Measurements from ENCODE around the gene SIPA1L2. TPM values are rescaled to one million over a fixed set of nuclear protein-coding genes. Genes with fewer than 3 reads are reported as not detected.

The SIPA1L2 gene
- total and polyA plus RNA-seq, 2 experiments from 2014 or later = 4.1 to 17.0 TPM

- peaks cover 49% of the 10 kb centered on the region for H3K4me1 ChIP-seq (ENCODE audit: insufficient read depth)
- Mint-ChIP-seq H3K27ac (peak overlapping the region; percentile 73), H3K9me3 (no peaks in the 10 kb centered on the region), H3K4me3 (peak overlapping the region; percentile 57), H3K36me3 (ENCODE audit: low read depth) (no peaks in the 10 kb centered on the region), H3K27me3 (ENCODE audit: insufficient read depth, low read depth, poor library complexity) (peaks cover 4% of the 10 kb centered on the region), H3K4me1 (peaks cover 81% of the 10 kb centered on the region)
- H3K4me3 ChIP-seq = peak overlapping the region; percentile 36
- H3K4me2 ChIP-seq = peak overlapping the region; percentile 71
- DNase-seq (ENCODE audit: low spot score) (peak; percentile 64), ATAC-seq (peak; percentile 74)
- H3K9me2 ChIP-seq (ENCODE audit: insufficient read depth) = no peaks in the 10 kb centered on the region
- no peaks in the 10 kb centered on the region for H3F3A ChIP-seq (replicated peaks; ENCODE audit: low read depth)
- peaks cover 54% of the 10 kb centered on the region for H3K79me2 ChIP-seq (replicated peaks; ENCODE audit: insufficient read depth)
- no peaks in the 10 kb centered on the region for H4K20me1 ChIP-seq (replicated peaks; ENCODE audit: insufficient read depth)
- H3K27me3 ChIP-seq (ENCODE audit: insufficient read depth) = no peaks in the 10 kb centered on the region
- H3K36me3 ChIP-seq (ENCODE audit: insufficient read depth) = no peaks in the 10 kb centered on the region
- H3K27ac ChIP-seq (ENCODE audit: low read depth) = peak overlapping the region; percentile 57; the same call in 1 of the 2 replicates
- TF ChIP-seq, protein P1, sequence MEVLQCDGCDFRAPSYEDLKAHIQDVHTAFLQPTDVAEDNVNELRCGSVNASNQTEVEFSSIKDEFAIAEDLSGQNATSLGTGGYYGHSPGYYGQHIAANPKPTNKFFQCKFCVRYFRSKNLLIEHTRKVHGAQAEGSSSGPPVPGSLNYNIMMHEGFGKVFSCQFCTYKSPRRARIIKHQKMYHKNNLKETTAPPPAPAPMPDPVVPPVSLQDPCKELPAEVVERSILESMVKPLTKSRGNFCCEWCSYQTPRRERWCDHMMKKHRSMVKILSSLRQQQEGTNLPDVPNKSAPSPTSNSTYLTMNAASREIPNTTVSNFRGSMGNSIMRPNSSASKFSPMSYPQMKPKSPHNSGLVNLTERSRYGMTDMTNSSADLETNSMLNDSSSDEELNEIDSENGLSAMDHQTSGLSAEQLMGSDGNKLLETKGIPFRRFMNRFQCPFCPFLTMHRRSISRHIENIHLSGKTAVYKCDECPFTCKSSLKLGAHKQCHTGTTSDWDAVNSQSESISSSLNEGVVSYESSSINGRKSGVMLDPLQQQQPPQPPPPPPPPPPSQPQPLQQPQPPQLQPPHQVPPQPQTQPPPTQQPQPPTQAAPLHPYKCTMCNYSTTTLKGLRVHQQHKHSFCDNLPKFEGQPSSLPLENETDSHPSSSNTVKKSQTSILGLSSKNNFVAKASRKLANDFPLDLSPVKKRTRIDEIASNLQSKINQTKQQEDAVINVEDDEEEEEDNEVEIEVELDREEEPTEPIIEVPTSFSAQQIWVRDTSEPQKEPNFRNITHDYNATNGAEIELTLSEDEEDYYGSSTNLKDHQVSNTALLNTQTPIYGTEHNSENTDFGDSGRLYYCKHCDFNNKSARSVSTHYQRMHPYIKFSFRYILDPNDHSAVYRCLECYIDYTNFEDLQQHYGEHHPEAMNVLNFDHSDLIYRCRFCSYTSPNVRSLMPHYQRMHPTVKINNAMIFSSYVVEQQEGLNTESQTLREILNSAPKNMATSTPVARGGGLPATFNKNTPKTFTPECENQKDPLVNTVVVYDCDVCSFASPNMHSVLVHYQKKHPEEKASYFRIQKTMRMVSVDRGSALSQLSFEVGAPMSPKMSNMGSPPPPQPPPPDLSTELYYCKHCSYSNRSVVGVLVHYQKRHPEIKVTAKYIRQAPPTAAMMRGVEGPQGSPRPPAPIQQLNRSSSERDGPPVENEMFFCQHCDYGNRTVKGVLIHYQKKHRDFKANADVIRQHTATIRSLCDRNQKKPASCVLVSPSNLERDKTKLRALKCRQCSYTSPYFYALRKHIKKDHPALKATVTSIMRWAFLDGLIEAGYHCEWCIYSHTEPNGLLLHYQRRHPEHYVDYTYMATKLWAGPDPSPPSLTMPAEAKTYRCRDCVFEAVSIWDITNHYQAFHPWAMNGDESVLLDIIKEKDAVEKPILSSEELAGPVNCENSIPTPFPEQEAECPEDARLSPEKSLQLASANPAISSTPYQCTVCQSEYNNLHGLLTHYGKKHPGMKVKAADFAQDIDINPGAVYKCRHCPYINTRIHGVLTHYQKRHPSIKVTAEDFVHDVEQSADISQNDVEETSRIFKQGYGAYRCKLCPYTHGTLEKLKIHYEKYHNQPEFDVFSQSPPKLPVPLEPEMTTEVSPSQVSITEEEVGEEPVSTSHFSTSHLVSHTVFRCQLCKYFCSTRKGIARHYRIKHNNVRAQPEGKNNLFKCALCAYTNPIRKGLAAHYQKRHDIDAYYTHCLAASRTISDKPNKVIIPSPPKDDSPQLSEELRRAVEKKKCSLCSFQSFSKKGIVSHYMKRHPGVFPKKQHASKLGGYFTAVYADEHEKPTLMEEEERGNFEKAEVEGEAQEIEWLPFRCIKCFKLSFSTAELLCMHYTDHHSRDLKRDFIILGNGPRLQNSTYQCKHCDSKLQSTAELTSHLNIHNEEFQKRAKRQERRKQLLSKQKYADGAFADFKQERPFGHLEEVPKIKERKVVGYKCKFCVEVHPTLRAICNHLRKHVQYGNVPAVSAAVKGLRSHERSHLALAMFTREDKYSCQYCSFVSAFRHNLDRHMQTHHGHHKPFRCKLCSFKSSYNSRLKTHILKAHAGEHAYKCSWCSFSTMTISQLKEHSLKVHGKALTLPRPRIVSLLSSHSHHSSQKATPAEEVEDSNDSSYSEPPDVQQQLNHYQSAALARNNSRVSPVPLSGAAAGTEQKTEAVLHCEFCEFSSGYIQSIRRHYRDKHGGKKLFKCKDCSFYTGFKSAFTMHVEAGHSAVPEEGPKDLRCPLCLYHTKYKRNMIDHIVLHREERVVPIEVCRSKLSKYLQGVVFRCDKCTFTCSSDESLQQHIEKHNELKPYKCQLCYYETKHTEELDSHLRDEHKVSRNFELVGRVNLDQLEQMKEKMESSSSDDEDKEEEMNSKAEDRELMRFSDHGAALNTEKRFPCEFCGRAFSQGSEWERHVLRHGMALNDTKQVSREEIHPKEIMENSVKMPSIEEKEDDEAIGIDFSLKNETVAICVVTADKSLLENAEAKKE (CRISPR knock-in tag; IDR thresholded peaks at IDR 0.05) = peak; percentile 59
- TF ChIP-seq POLR2AphosphoS5 (IDR thresholded peaks at IDR 0.05; ENCODE audit: low read depth) = no peak
- no peak overlapping the region for H2AFZ ChIP-seq
Measured at GRCh38 chr1:232620356-232620969, 9.5 kb downstream of the SIPA1L2 start.

- 0 out of 2 replicates have a peak overlapping the region, but pooled peaks have one; percentile 22 for H3K4me2 ChIP-seq
- H3K27ac ChIP-seq (ENCODE audit: low read depth) = no peak overlapping the region
- Mint-ChIP-seq H3K4me1 (peaks cover 74% of the 10 kb centered on the region), H3K36me3 (ENCODE audit: low read depth) (no peaks in the 10 kb centered on the region), H3K27me3 (ENCODE audit: insufficient read depth, low read depth, poor library complexity) (peaks cover 7% of the 10 kb centered on the region), H3K27ac (no peak overlapping the region), H3K4me3 (no peak overlapping the region), H3K9me3 (no peaks in the 10 kb centered on the region)
- peaks cover 35% of the 10 kb centered on the region for H3K79me2 ChIP-seq (replicated peaks; ENCODE audit: insufficient read depth)
- H3K9me2 ChIP-seq (ENCODE audit: insufficient read depth) = no peaks in the 10 kb centered on the region; the same call in 1 of the 2 replicates
- no peak overlapping the region for H2AFZ ChIP-seq
- peaks cover 43% of the 10 kb centered on the region for H3K4me1 ChIP-seq (ENCODE audit: insufficient read depth)
- H3F3A ChIP-seq (replicated peaks; ENCODE audit: low read depth) = no peaks in the 10 kb centered on the region
- no peak for DNase-seq (ENCODE audit: low spot score)
- H3K27me3 ChIP-seq (ENCODE audit: insufficient read depth) = no peaks in the 10 kb centered on the region
- no peaks in the 10 kb centered on the region for H4K20me1 ChIP-seq (replicated peaks; ENCODE audit: insufficient read depth)
- H3K4me3 ChIP-seq = no peak overlapping the region
- no peaks in the 10 kb centered on the region for H3K36me3 ChIP-seq (ENCODE audit: insufficient read depth)
- peak; percentile 39 for ATAC-seq
- TF ChIP-seq CREB1 (CRISPR knock-in tag; IDR thresholded peaks at IDR 0.05; ENCODE audit: low read depth) (no peak), NANOG (IDR thresholded peaks at IDR 0.05; ENCODE audit: borderline replicate concordance) (no peak)
- TF ChIP-seq, protein P1 (CRISPR knock-in tag; IDR thresholded peaks at IDR 0.05) = no peak
Measured at GRCh38 chr1:232617237-232617636, 12.7 kb downstream of the SIPA1L2 start.

All from GM23338 (cell line).